Smooth muscle cell of bladder (primary cell): ENCODE measurements around the gene LINC00237. TPM values are rescaled to one million over a fixed set of nuclear protein-coding genes. Genes with fewer than 3 reads are reported as not detected.

ENCODE experiments used
- total RNA-seq: library from RNA; depleted of rRNA; stranded (reverse); fragments of >200 nt; gene quantifications from 2 replicates; pipeline ENCODE4 v1.2.3, GENCODE V29; 2014

Gene LINC00237
- total RNA-seq = not detected in 2 replicates

GRCh38 chr20:21106171-21107017 lies at the start of gene LINC00237:
Gene LINC00237, minus strand, starts transcription at chr20:21106358.

DNA sequence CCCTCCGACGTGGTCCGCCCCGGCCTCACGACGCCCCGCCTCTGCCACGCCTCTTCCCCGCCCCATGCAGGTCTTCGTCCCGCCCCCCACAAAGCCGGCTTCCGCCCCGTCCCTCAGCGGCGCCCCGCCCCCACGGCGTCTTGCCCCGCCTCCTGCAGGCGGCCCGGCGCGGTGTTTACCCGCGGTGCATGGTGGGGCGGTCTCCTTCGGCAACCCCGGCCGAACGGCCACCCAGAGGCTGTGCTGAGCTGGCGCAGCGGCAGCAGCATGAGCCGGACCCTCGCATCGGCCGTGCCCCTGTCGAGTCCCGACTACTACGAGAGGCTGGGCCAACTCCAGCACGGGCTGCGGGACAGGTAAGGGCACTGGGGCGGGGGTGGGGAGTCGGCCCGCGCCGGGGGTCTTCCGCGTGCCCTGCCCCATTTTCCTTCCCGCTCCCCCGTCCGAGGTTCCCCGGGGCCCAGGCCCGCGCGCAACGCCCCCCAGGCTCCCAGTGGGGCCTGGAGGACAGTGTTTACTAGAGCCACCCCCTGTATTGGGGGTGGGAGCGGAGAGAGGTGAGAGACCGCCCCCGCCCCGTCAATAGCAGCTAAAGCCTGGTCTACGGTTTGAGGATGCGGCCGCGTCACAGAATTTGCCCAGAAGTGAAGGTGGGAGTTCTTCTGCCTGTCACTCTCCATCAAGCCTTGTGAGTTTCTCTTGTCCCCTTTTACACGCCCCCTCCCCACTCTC lies 19.9 kb upstream of the LINC00237 start, which contains the start of gene KIZ:
TSS of gene KIZ (plus strand) at position 234 of the 732 bp plus-strand sequence. CDS start at position 268, 34 bp downstream.

Other genes with a start within 250 kb of the LINC00237 start
- gene KIZ, start 19.7 kb upstream of the LINC00237 start, total RNA-seq = 26.6 and 30.0 TPM in 2 replicates
- gene XRN2, start 197.0 kb upstream of the LINC00237 start, total RNA-seq = 82.9 and 85.6 TPM in 2 replicates